GM19193 (cell line): ENCODE data around the gene NPFFR1.

ENCODE experiments used
- POLR2A ChIP-seq: IDR thresholded peaks from 4 replicates; pipeline ENCODE4 v1.6.1; 2011; ENCODE audit not compliant: insufficient read depth, insufficient read length; ENCODE audit errors: extremely low read depth

The NPFFR1 gene

DNA sequence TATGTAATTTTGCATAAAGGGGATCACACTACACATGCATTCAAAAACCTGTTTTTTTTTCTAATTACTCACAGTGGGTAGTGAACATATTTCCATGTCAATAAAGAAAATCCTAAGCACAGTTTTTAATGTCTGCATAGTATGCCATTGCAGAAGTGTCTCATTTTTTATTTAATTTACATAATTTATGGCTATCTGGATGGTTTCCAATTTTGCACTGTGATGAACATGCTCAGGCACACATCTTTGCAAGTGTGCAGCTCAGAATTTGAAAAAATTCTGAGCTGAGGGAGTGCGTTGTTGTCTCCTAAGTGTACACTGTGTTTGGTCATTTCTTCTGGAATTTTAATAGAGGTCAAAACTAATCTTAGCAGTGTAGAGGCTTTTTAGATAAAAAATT, 2.2 kb downstream of the NPFFR1 start:
- no peak for TF ChIP-seq POLR2A

DNA sequence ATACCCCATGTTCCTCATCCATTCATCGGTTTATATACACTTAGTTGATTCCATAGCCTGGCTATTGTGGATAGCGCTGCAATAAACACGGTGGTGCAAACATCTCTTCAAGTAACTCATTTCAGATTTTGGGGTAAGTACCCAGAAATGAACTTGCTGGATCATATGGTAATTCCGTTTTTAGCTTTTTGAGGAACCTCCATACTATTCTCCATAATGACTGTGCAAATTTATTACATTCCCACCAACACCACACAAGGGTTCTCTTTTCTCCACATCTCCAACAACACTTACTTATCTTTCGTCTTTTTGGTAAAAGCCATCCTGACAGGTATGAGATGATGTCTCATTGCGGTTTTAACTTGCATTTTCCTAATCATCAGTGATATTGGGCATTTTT, 3.7 kb downstream of the NPFFR1 start:
- TF ChIP-seq POLR2A, result no peak

DNA sequence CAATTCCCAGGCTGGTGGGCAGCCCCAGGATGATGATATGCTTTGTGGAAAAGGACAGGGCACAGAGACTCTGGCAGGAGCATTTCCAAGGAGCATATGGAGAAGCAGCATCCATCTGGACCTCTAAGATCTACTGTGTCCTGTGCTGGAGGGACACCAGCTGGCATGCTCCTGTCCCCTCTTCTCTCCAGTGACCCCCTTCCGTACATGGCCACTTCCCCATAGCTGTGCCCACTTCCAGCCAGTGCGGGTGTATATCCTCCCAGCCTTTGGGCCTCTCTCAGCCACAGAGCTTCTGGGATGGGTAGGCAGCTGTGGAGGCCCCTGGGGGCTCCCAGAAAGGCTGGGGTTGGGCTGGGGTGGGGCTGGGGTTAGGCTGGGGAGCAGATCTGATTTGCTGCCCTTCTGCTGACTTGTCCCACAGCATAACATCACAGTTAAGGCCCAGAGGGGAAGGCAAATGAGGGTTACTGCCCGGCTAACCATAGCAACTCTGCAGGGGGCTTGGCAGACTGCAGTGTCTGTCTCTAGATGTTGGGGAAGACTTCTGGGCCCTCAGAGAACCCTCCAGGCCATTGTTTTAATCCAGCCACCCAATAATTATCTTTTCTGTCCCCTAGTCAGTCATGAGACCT, 6.3 kb downstream of the NPFFR1 start:
- TF ChIP-seq POLR2A, result no peak

DNA sequence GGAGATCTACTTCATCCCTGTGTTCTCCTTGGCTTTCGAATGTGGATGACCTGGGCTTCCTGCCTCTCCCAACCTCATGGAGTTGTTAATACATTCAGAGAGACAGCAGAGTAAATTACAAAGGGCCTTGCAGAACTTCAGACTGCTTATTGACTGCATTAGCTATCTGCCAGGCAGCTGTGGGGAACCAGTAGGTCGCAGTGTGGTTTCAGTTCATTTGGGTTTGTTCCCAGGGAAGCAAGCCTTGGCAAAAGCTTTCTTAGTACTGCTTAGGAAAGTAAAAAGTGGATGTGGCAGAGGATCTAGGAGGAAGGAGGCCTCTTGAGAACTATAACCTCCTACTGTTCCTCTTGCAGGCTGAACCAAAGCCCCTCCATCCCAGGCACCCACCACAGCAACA, 9.2 kb downstream of the NPFFR1 start:
- TF ChIP-seq POLR2A, result no peak

DNA sequence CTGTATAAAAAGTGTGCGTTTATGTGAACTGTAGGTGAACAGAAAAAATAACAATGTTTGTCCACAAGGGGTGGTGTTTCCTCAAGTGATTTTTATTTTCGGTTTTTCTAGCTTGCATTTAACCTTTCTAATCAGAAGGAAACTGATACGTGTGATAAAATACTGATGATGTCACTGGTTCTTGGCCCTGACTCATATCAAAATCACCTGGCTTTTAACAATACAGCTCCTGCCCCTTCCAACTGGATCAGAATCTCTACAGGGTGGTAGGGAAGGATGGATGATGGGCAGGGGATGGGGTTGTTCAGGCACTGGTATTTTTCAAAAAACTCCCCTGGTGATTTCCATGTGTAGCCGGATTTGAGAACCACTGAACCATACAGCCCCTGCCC, 10.9 kb downstream of the NPFFR1 start:
- no peak for TF ChIP-seq POLR2A

DNA sequence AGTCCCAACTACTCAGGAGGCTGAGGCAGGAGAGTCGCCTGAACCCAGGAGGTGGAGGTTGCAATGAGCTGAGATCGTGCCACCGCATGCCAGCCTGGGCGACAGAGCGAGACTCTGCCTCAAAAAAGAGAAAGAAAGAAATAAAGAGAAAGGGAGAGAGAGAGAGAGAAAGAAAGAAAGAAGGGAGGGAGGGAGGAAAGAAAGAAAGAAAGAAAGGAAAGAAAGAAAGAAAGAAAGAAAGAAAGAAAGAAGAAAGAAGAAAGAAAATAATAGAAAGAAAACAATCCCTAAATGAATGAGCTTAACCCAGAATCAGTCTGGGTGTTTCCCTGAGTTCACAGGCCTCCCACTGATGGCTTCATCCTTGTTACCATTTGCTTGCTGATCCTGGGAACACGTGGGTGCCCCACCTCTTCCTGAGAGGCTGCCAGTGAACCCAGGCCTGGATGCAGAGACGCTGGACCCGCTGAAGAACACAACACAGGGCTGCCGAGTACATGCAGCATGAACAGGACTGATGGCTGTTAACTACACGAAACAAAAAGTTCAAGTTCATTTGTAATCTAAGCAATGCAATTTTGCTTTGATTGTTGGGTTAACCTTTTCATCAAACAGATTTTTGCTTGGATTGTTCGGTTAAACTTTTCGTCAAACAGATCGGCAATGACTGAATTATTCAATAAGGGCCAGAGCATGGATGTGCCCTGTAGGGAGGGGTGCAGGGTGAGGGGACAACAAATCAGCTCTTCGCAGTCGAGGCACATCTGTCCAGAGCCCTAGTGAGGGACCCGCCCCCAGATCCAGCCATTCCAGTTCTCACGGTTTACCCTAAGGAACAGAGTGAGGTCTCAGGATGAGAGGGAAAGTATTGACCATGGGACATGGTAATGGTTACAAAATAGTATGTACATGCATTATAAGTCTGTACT, 11.5 kb downstream of the NPFFR1 start:
- no peak for TF ChIP-seq POLR2A

DNA sequence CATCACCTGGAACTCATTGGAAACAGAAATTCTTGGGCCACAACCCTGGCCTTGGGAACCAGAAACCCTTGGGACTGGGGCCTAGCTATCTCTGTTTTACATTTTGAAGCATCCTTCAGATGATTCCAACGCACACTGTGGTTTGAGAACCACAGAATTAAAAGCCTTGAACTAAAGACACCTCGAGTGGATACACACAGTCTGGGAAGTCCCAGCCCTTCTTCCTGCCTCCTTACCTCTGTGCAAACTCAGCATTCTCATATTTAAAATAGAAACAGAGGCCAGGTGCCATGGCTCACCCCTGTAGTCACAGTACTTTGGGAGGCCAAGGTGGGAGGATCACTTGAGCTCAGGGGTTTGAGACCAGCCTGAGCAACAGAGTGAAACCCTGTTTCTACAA, 12.9 kb downstream of the NPFFR1 start:
- TF ChIP-seq POLR2A, result no peak

DNA sequence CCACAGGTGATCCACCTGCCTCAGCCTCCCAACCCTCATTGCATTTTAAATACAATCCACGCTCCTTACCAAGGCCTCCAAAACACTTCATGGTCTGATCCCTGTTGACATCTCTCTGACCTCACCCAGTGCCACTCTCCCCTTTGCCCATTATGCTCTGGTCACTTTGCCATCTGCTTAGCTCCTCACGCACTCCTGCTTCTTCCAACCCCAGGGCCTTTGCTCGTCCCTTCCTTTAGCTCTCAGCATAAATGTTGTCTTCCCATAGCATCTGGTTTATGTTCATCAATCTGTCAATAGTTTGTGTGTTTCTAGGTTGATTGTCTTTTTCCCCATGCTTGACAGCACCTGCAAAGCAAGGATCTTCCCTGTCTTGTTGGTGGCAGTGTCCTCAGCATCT, 14.1 kb downstream of the NPFFR1 start:
- TF ChIP-seq POLR2A, result no peak

DNA sequence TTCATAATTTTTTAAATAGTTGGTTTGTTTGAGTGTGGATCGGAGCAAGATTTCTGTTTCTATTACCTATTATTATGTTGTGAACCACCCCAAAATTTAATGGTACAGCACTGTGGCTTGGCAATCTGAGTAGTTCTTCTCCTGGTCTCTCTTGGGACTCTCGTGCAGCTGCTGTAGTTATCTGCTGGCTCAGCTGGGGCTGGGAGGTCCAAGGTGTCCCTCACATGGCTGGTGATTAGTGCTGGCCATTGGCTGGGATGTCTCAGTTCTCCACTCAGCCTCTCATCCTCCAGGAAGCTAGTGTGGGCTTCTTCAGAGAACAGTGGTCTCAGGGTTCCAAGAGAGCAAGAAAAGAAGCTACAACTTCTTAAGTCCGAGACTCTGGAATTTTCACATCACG, 15.4 kb downstream of the NPFFR1 start:
- no peak for TF ChIP-seq POLR2A

DNA sequence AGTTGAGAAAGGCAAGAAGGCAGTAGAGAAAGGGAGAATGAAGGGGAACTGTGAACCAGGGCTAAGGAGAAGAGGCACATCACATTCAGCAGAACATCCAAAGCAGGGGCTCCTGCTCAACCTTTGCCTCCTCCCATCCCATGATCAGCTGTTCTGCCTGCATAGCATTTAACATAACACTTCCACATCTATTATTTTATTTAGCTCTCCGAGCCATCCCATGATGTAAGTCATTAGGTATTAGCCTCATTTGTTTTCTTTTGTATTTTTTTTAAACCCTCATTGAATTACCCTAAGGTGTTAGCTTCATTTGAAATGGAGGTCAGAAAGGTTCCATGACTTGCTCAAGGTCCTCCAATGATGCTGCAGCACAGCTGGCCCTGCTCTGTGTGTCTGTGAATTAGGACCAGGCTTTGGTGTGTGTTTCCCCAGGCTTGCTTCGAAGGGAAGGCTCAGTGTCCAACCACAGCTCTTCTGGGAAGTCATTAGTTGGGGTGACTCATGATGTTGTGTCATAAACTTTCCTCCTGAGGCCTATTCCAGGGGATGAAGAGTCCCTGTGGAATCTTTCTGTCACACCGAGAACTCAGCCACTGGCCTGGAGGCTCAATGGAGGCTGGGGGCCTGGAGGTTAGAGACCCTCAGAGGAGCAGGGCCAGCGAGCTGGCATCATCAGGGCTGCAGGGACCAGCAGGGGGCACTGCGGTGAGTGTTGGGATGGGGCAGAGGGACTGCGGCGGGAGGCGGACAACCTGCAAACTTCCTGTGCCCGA, 16.5 kb downstream of the NPFFR1 start:
- TF ChIP-seq POLR2A, result no peak

DNA sequence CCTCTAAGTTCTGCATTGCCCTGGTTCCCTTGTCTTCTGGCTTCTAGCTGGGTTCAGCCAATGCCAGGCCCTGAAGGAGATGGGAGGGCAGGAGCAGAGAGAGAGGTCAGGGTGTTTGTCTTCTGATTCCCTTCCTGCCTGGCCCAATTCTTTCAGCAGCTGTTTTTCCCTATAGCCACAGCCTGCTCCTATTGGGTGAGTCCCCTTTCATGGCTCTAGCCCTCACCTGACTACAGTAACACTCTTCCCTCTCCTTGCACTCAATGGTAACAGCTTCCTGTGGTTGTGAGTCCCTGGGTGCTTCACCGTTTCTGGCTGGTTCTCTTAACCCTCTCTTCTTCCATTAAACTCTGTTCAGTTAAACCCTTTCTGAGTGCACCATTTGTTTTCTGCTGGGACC, 17.1 kb downstream of the NPFFR1 start:
- no peak for TF ChIP-seq POLR2A

DNA sequence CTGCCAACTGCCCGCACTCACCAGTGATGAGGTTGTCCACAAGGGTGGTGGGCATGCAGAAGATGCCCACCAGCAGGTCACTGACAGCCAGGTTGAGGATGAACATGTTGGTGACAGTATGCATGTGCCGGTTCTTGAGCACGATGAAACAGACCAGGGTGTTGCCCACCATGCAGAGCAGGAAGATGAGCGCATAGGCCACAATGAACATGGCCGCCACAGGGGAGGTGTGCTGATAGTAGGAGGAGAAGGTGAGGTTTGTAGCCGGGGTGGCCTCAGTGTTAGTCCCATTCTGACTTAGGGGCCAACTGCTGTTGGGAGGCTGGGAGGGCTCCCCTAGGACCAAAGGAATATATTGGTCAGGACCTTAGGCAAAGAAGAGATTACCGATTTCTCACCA, 17.7 kb downstream of the NPFFR1 start:
- no peak for TF ChIP-seq POLR2A

DNA sequence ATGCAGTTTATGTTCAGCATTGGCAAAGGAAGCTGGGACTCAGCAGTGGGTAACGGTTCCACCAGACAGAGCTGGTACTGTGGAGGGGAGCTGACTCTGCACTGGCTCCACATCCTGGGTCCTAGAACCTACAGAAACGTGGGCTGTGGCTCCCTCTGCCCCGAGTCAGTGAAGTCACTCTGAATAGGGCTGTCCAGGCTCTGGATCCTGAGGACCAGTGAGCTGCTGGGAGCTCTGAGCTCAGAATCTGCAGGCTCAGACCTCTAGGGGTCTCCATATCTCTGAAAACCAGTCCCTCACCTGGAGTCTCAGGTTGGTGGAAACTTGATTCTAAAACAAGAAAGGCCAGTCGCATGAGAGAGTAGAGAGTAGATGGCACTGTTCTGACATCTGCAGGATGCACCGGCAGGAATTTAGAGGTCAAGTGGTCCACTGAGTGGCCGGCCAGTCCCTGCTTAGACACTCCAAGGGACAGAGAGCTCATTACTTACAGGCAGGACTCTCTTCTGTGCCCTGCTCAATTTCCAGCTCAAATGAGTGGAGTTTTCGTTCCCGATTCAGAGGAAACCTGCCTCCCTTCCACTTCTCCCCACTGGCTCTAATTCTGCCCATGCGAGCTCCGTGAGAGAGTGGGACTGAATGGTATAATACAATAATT, 18.6 kb downstream of the NPFFR1 start:
- TF ChIP-seq POLR2A, result no peak

DNA sequence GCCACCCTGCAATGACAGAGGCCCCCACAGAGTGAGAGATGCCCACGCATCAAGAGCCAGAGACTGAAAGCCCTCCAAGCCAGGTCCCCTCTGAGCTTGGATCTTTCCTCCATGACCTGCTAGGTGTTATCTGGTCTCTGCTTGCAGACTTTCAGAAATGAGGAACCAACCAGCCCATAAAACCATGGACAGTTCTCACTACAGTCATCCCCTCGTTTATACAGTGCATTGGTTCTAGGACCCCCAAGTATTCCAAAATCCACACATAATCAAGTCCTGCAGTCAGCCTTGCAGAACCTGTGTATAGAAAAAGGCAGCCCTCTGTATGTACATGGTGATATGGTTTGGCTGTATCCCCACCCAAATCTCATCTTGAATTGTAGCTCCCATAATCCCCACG, 23.1 kb downstream of the NPFFR1 start:
- TF ChIP-seq POLR2A, result no peak

DNA sequence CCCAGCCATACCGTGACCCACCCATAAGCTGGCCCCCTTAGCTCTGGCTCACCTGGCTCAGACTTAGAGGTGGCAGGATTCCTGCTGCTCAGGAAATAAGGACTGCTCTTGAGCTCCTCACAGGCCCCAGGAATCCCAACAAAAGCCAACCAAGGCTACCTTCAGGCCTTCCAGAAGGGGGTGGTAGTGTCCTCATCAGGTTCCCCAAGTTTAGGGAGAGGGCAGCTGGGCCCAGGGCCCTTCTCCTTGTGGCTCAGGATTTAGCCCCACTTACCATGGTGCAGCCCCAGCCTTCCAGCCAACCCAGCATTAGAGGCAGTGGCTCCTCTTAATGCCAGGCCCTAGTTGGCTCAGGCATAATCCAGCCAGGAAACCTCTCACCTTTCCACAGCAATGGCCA, 23.5 kb downstream of the NPFFR1 start:
- no peak for TF ChIP-seq POLR2A
